Activated CD8-positive, alpha-beta T cell treated with anti-CD3 and anti-CD28 coated beads for 36 hours (primary cell): ENCODE results near the gene JMJD1C. TPM values are rescaled to one million over a fixed set of nuclear protein-coding genes. Genes with fewer than 3 reads are reported as not detected.
A peak's percentile ranks its signal among the peaks of the same experiment; 100 is the strongest.

Experiments
- ATAC-seq: fragments of 200-7000 bp; cut with Tn5 transposase; one replicate; pipeline ENCODE4 v1.10.0; 2021; ENCODE audit warnings: mild to moderate bottlenecking, moderate library complexity
- CTCF ChIA-PET: fragments of 350-600 bp; sonication (Branson Sonifier 250); formaldehyde crosslinking; loops from one replicate; lab custom pipeline; 2021; ENCODE audit warnings: antibody characterized with exemption; lab: Charles Lee
- POLR2A ChIA-PET: fragments of 350-600 bp; sonication (Branson Sonifier 250); formaldehyde crosslinking; loops from one replicate; lab custom pipeline; 2021; ENCODE audit warnings: antibody characterized with exemption; lab: Charles Lee
- DNase-seq: peaks from one replicate; pipeline ENCODE4 v3.0.0-alpha.2; 2020
- H3K27ac Mint-ChIP-seq: one replicate; pipeline ENCODE4 v1.8.0; 2021; ENCODE audit warnings: mild to moderate bottlenecking, mixed read lengths
- H3K27me3 Mint-ChIP-seq: one replicate; pipeline ENCODE4 v1.8.0; 2021; ENCODE audit warnings: mixed read lengths
- H3K36me3 Mint-ChIP-seq: one replicate; pipeline ENCODE4 v1.8.0; 2021; ENCODE audit warnings: low read depth, mixed read lengths
- H3K4me1 Mint-ChIP-seq: one replicate; pipeline ENCODE4 v1.8.0; 2021; ENCODE audit warnings: low read depth, mixed read lengths
- H3K4me3 Mint-ChIP-seq: one replicate; pipeline ENCODE4 v1.8.0; 2021; ENCODE audit warnings: mild to moderate bottlenecking, moderate library complexity, mixed read lengths
- H3K9me3 Mint-ChIP-seq: one replicate; pipeline ENCODE4 v1.8.0; 2021; ENCODE audit warnings: mixed read lengths
- intact Hi-C: fragments of 100-400 bp; cut with micrococcal nuclease; formaldehyde crosslinking; loops from one replicate; pipeline ENCODE4 v1.10.0; 2022
- total RNA-seq, 2 experiments: library from RNA; stranded (reverse); gene quantifications; one replicate each; pipeline ENCODE4 v1.2.3, GENCODE V29; 2021
- TF ChIP-seq, protein P1 (sequence below): fragments of 200-600 bp; IDR thresholded peaks from one replicate; pipeline ENCODE4 v1.8.0; 2022; ENCODE audit warnings: antibody characterized with exemption, mild to moderate bottlenecking

JMJD1C gene
- total RNA-seq, 2 experiments from 2014 or later = 45.2 to 48.1 TPM

DNA sequence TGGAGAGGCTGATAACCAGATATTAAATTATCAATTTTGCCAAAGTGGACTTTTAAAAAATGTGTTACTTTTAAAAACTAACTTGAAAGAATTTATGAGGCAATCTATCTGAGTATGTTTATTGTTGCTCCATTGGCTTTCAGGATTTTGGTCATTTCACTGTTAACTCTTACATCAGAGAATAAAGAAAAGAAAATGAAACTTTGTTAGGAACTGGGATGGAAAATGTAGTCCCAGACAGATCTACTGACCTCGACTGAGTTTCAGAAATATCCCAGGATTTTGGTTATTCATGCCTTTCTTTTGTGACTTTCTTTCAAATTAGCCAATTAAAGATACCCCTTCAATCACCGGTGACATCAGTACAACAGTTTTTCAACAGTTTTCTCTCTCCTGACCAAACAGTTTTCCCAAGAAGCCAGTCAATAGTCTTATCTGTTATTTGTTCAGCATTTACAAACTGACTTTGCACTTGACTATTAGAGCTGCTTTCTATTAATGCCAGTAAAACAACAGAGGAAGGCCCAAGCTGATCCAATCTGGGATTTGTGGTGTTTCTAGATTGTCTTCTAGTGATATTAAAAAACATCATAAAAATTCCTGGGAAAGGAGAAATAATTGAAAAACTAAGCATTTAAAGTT, 296.8 kb downstream of the JMJD1C start:
- ChIA-PET POLR2A (interaction anchor here (1.4 kb wide), 1 partner anchor 99 kb away, joined by 4 read pairs; no protein-coding TSS in a partner anchor), CTCF (interaction anchor here (2.9 to 12.4 kb wide), 4 partner anchors 12 to 550 kb away, joined by 20 to 215 read pairs (median 114); no protein-coding TSS in a partner anchor)
- no peak overlapping the region for H3K4me3 Mint-ChIP-seq
- peaks cover 57% of the 10 kb centered on the region for H3K4me1 Mint-ChIP-seq
- TF ChIP-seq, protein P1, sequence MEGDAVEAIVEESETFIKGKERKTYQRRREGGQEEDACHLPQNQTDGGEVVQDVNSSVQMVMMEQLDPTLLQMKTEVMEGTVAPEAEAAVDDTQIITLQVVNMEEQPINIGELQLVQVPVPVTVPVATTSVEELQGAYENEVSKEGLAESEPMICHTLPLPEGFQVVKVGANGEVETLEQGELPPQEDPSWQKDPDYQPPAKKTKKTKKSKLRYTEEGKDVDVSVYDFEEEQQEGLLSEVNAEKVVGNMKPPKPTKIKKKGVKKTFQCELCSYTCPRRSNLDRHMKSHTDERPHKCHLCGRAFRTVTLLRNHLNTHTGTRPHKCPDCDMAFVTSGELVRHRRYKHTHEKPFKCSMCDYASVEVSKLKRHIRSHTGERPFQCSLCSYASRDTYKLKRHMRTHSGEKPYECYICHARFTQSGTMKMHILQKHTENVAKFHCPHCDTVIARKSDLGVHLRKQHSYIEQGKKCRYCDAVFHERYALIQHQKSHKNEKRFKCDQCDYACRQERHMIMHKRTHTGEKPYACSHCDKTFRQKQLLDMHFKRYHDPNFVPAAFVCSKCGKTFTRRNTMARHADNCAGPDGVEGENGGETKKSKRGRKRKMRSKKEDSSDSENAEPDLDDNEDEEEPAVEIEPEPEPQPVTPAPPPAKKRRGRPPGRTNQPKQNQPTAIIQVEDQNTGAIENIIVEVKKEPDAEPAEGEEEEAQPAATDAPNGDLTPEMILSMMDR = no peak
- peaks cover 44% of the 10 kb centered on the region for H3K36me3 Mint-ChIP-seq
- no peaks in the 10 kb centered on the region for H3K27me3 Mint-ChIP-seq
- intact Hi-C loops = no loop called here
- H3K9me3 Mint-ChIP-seq = peaks cover 3% of the 10 kb centered on the region
- no peak for DNase-seq
- peak overlapping the region; percentile 60 for H3K27ac Mint-ChIP-seq
- ATAC-seq = no peak

DNA sequence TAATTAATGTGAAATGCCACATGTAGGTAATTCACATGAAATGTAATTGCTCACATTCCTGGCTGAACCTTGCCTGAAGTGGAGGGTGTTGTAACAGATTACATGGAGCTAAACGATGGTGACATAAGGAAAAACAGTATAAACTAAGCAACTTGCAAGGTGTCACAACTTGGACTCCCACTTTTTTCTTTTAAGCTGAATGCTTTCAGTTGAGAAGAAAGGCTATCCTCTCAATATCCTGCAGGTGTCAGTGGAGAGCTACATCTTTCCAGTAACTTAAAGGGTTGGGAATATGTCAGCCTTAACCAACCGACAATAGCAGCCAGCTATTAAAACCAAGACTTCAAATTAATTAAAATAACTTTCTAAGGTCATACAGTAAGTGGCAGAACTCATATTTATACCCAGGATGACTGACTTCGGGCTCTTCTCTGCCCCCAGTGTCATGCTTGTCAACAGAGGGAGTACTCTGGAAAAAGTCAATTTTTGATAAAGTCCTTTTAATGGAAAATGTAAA, 299.0 kb downstream of the JMJD1C start:
- TF ChIP-seq, protein P1 = peak; percentile 79
- Mint-ChIP-seq H3K27me3 (no peaks in the 10 kb centered on the region), H3K36me3 (peaks cover 29% of the 10 kb centered on the region), H3K27ac (no peak overlapping the region), H3K9me3 (no peaks in the 10 kb centered on the region), H3K4me3 (no peak overlapping the region), H3K4me1 (peaks cover 35% of the 10 kb centered on the region)
- ChIA-PET POLR2A (interaction anchor here (0.6 to 1.4 kb wide), 4 partner anchors 9 to 540 kb away, joined by 3 to 7 read pairs (median 4); no protein-coding TSS in a partner anchor), CTCF (interaction anchor here (0.6 to 12.4 kb wide), 60 partner anchors 9 to 730 kb away, joined by 3 to 215 read pairs (median 5); partner anchors contain the start of genes JMJD1C and NRBF2)
- DNase-seq (peak; percentile 19), ATAC-seq (peak; percentile 84)
- intact Hi-C loops = loop anchor here (2.0 kb wide), 1 partner anchor 462 kb away; no protein-coding TSS in a partner anchor

GRCh38 chr10:63165249-63165648, 300.5 kb downstream of the JMJD1C start:
- ATAC-seq (no peak), DNase-seq (no peak)
- Mint-ChIP-seq H3K27me3 (no peaks in the 10 kb centered on the region), H3K36me3 (peaks cover 23% of the 10 kb centered on the region), H3K4me1 (peaks cover 23% of the 10 kb centered on the region), H3K27ac (no peak overlapping the region), H3K9me3 (no peaks in the 10 kb centered on the region), H3K4me3 (no peak overlapping the region)
- intact Hi-C loops = no loop called here
- TF ChIP-seq, protein P1 = no peak
- ChIA-PET CTCF (interaction anchor here (0.9 to 12.4 kb wide), 9 partner anchors 8 to 601 kb away, joined by 3 to 215 read pairs (median 16); no protein-coding TSS in a partner anchor), POLR2A (interaction anchor here (0.6 kb wide), 1 partner anchor 20 kb away, joined by 3 read pairs; no protein-coding TSS in a partner anchor)

DNA sequence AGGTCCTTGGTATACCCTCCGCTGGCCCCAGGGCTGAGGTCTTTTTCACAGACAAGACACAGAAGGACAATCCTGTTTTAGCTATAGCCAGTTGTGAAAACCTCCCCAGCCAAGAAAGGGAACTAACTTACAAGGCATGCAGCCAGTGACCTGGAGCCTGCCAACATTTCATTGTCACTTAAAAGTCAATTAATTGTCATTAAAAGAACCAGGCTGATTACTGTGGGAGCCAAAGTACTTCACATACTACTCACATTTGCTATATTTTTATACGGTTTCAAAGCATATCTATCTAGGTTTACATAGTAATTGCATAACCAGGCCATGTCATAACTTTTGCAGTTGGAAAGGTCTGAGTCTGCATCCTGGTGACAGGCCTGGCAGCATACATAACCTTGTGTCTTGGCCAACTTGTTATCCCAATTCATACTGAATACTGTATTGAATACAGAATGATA, 301.6 kb downstream of the JMJD1C start:
- H3K36me3 Mint-ChIP-seq = peaks cover 15% of the 10 kb centered on the region
- intact Hi-C loops = no loop called here
- CTCF ChIA-PET = interaction anchor here (5.9 to 12.4 kb wide), 3 partner anchors 7 to 554 kb away, joined by 56 to 215 read pairs (median 171); no protein-coding TSS in a partner anchor
- H3K27me3 Mint-ChIP-seq = no peaks in the 10 kb centered on the region
- ATAC-seq (no peak), DNase-seq (no peak)
- POLR2A ChIA-PET = no interaction called here
- peaks cover 16% of the 10 kb centered on the region for H3K4me1 Mint-ChIP-seq
- TF ChIP-seq, protein P1 = no peak
- no peaks in the 10 kb centered on the region for H3K9me3 Mint-ChIP-seq
- peak overlapping the region; percentile 46 for H3K27ac Mint-ChIP-seq
- no peak overlapping the region for H3K4me3 Mint-ChIP-seq
